Eye (tissue), 1 donor: ENCODE measurements around the gene TAS2R42.

ENCODE experiments used
- DNase-seq: peaks from one replicate; pipeline ENCODE4 v3.0.0-alpha.2; 2015

Gene TAS2R42

GRCh38 chr12:11186837-11187236 is at the start of gene TAS2R42:
Gene TAS2R42, minus strand, starts transcription at chr12:11186937. Its CDS starts 0 bp downstream, at chr12:11186937.
- no peak for DNase-seq

- no peak for DNase-seq
Measured at GRCh38 chr12:11233532-11233931, 46.8 kb upstream of the TAS2R42 start.

GRCh38 chr12:11228296-11228879 is 41.7 kb upstream of the TAS2R42 start:
- peak; percentile 53 for DNase-seq

GRCh38 chr12:11227373-11227772 is 40.6 kb upstream of the TAS2R42 start:
- DNase-seq: no peak

- peak; percentile 84 for DNase-seq
Measured at GRCh38 chr12:11209113-11209512, 22.4 kb upstream of the TAS2R42 start.

- DNase-seq: no peak
Measured at GRCh38 chr12:11204173-11204572, 17.4 kb upstream of the TAS2R42 start.

- DNase-seq: no peak
Measured at GRCh38 chr12:11202811-11203210, 16.1 kb upstream of the TAS2R42 start.

- DNase-seq: no peak
Measured at GRCh38 chr12:11183011-11183410, 3.7 kb downstream of the TAS2R42 start.

- no peak for DNase-seq
Measured at GRCh38 chr12:11182529-11182928, 4.2 kb downstream of the TAS2R42 start.

- no peak for DNase-seq
Measured at GRCh38 chr12:11178250-11178649, 8.5 kb downstream of the TAS2R42 start.

- no peak for DNase-seq
Measured at GRCh38 chr12:11174022-11174421, 12.7 kb downstream of the TAS2R42 start.

GRCh38 chr12:11171969-11172675 is 14.6 kb downstream of the TAS2R42 start:
- no peak for DNase-seq

GRCh38 chr12:11171145-11171968 is 15.4 kb downstream of the TAS2R42 start, which contains the start of gene SMIM10L1:
Gene SMIM10L1, plus strand, starts transcription at chr12:11171194. Its CDS starts 163 bp downstream, at chr12:11171357.
- peak; percentile 98 for DNase-seq

GRCh38 chr12:11170810-11171144 is 16.0 kb downstream of the TAS2R42 start:
- DNase-seq: no peak

- no peak for DNase-seq
Measured at GRCh38 chr12:11166300-11166699, 20.4 kb downstream of the TAS2R42 start.

- DNase-seq: no peak
Measured at GRCh38 chr12:11164384-11164783, 22.4 kb downstream of the TAS2R42 start.

GRCh38 chr12:11162502-11162901 is 24.2 kb downstream of the TAS2R42 start:
- no peak for DNase-seq

- no peak for DNase-seq
Measured at GRCh38 chr12:11158885-11159444, 27.8 kb downstream of the TAS2R42 start.

- DNase-seq: no peak
Measured at GRCh38 chr12:11154400-11154925, 32.3 kb downstream of the TAS2R42 start.

- no peak for DNase-seq
Measured at GRCh38 chr12:11152725-11153124, 34.0 kb downstream of the TAS2R42 start.

GRCh38 chr12:11150832-11151231 is 35.9 kb downstream of the TAS2R42 start:
- no peak for DNase-seq

GRCh38 chr12:11147420-11147819 is 39.3 kb downstream of the TAS2R42 start:
- DNase-seq: no peak

- DNase-seq: no peak
Measured at GRCh38 chr12:11144297-11144696, 42.4 kb downstream of the TAS2R42 start.
